Mesothelial cell of epicardium (in vitro differentiated cells): ENCODE results near the gene CASZ1. TPM values are rescaled to one million over a fixed set of nuclear protein-coding genes. Genes with fewer than 3 reads are reported as not detected.
A peak's percentile ranks its signal among the peaks of the same experiment; 100 is the strongest.

ENCODE experiments used
- DNase-seq, 2 experiments: peaks; one replicate each; pipeline ENCODE4 v3.0.0; 2021; ENCODE audit warnings: low spot score in 2 of 2; ENCODE audit not compliant: unreplicated experiment in 2 of 2
- H3K27ac Mint-ChIP-seq: 2 replicates; pipeline ENCODE4 v1.8.0; 2021; ENCODE audit warnings: mixed read lengths
- H3K27me3 Mint-ChIP-seq: 2 replicates; pipeline ENCODE4 v1.8.0; 2021; ENCODE audit warnings: low read depth, mixed read lengths
- H3K36me3 Mint-ChIP-seq: 2 replicates; pipeline ENCODE4 v1.8.0; 2021; ENCODE audit warnings: mixed read lengths
- H3K4me1 Mint-ChIP-seq: 2 replicates; pipeline ENCODE4 v1.8.0; 2021; ENCODE audit warnings: mixed read lengths
- H3K4me3 Mint-ChIP-seq: 2 replicates; pipeline ENCODE4 v1.8.0; 2021; ENCODE audit warnings: mild to moderate bottlenecking, moderate library complexity, mixed read lengths
- H3K9me3 Mint-ChIP-seq: 2 replicates; pipeline ENCODE4 v1.8.0; 2021; ENCODE audit warnings: mixed read lengths
- CTCF ChIP-seq: fragments of 200-600 bp; sonication (generic); IDR thresholded peaks from one replicate; pipeline ENCODE4 v1.5.0; 2021; ENCODE audit warnings: antibody characterized with exemption; ENCODE audit not compliant: unreplicated experiment
- total RNA-seq: library from RNA; stranded (reverse); gene quantifications from 3 replicates; pipeline ENCODE4 v1.2.1, GENCODE V29; 2021

CASZ1 gene
- total RNA-seq, 1 donor from 2014 or later: 8.9 TPM

- H3K27me3 Mint-ChIP-seq: peaks cover 20% of the 10 kb centered on the region
- H3K4me3 Mint-ChIP-seq: no peak overlapping the region
- H3K4me1 Mint-ChIP-seq: peaks cover 23% of the 10 kb centered on the region
- no peaks in the 10 kb centered on the region for H3K36me3 Mint-ChIP-seq
- no peaks in the 10 kb centered on the region for H3K9me3 Mint-ChIP-seq
- no peak overlapping the region for H3K27ac Mint-ChIP-seq
- DNase-seq: no peak
- no peak for TF ChIP-seq CTCF
Measured at GRCh38 chr1:10728595-10729410, 67.6 kb downstream of the CASZ1 start.

- Mint-ChIP-seq H3K4me3 (no peak overlapping the region), H3K36me3 (no peaks in the 10 kb centered on the region), H3K27me3 (peaks cover 26% of the 10 kb centered on the region), H3K4me1 (peaks cover 23% of the 10 kb centered on the region), H3K9me3 (no peaks in the 10 kb centered on the region), H3K27ac (no peak overlapping the region)
- no peak for DNase-seq
- no peak for TF ChIP-seq CTCF
Measured at GRCh38 chr1:10727751-10728232, 68.7 kb downstream of the CASZ1 start.

- peaks cover 38% of the 10 kb centered on the region for H3K27me3 Mint-ChIP-seq
- no peak for DNase-seq
- H3K9me3 Mint-ChIP-seq: no peaks in the 10 kb centered on the region
- H3K4me1 Mint-ChIP-seq: peaks cover 28% of the 10 kb centered on the region
- TF ChIP-seq CTCF: no peak
- no peaks in the 10 kb centered on the region for H3K36me3 Mint-ChIP-seq
- H3K27ac Mint-ChIP-seq: no peak overlapping the region
- H3K4me3 Mint-ChIP-seq: no peak overlapping the region
Measured at GRCh38 chr1:10726355-10726754, 70.1 kb downstream of the CASZ1 start.

GRCh38 chr1:10724948-10725847, 71.2 kb downstream of the CASZ1 start:
- Mint-ChIP-seq H3K27me3 (peaks cover 46% of the 10 kb centered on the region), H3K4me3 (peak overlapping the region; percentile 2)

More at GRCh38 chr1:10724948-10725847, 71.2 kb downstream of the CASZ1 start:
- Mint-ChIP-seq H3K4me1 (peaks cover 34% of the 10 kb centered on the region), H3K9me3 (no peaks in the 10 kb centered on the region), H3K27ac (peak overlapping the region; percentile 77), H3K36me3 (no peaks in the 10 kb centered on the region)
- TF ChIP-seq CTCF: no peak
- peak in 1 of 2 experiments; percentile 53 for DNase-seq
